ENCODE results near the gene RBM10. TPM values are rescaled to one million over a fixed set of nuclear protein-coding genes. Genes with fewer than 3 reads are reported as not detected.
"Not testable (repeated sequence)": the region's sequence is repeated elsewhere in the genome, so short reads cannot be mapped to it uniquely, and the experiment has no call there.

RBM10 gene
- total RNA-seq, 1 experiment from 2014 or later, result 69.5 TPM

- ChIA-PET CTCF (no interaction called here), POLR2A (interaction anchor here (1.2 kb wide), 1 partner anchor 14 kb away, joined by 4 read pairs; no protein-coding TSS in a partner anchor)
- no TSS peak for BruUV-seq (replicated peaks)
- Mint-ChIP-seq H3K9me3 (ENCODE audit: unreplicated experiment) (no peaks in the 10 kb centered on the region), H3K36me3 (ENCODE audit: insufficient read depth, unreplicated experiment) (no peaks in the 10 kb centered on the region), H3K27ac (ENCODE audit: low read depth, unreplicated experiment) (no peak overlapping the region), H3K27me3 (ENCODE audit: insufficient read depth, unreplicated experiment) (peaks cover 57% of the 10 kb centered on the region), H3K4me3 (ENCODE audit: unreplicated experiment) (no peak overlapping the region), H3K4me1 (ENCODE audit: insufficient read depth, unreplicated experiment) (no peaks in the 10 kb centered on the region)
- TF ChIP-seq, protein P1, sequence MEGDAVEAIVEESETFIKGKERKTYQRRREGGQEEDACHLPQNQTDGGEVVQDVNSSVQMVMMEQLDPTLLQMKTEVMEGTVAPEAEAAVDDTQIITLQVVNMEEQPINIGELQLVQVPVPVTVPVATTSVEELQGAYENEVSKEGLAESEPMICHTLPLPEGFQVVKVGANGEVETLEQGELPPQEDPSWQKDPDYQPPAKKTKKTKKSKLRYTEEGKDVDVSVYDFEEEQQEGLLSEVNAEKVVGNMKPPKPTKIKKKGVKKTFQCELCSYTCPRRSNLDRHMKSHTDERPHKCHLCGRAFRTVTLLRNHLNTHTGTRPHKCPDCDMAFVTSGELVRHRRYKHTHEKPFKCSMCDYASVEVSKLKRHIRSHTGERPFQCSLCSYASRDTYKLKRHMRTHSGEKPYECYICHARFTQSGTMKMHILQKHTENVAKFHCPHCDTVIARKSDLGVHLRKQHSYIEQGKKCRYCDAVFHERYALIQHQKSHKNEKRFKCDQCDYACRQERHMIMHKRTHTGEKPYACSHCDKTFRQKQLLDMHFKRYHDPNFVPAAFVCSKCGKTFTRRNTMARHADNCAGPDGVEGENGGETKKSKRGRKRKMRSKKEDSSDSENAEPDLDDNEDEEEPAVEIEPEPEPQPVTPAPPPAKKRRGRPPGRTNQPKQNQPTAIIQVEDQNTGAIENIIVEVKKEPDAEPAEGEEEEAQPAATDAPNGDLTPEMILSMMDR (IDR thresholded peaks at IDR 0.05; ENCODE audit: unreplicated experiment), result no peak
- DNase-seq (ENCODE audit: unreplicated experiment), result no peak
- intact Hi-C loops (cut with micrococcal nuclease), result no loop called here
These were observed 43.8 kb upstream of the RBM10 start for GRCh38 chrX:47101206-47101605.

DNA sequence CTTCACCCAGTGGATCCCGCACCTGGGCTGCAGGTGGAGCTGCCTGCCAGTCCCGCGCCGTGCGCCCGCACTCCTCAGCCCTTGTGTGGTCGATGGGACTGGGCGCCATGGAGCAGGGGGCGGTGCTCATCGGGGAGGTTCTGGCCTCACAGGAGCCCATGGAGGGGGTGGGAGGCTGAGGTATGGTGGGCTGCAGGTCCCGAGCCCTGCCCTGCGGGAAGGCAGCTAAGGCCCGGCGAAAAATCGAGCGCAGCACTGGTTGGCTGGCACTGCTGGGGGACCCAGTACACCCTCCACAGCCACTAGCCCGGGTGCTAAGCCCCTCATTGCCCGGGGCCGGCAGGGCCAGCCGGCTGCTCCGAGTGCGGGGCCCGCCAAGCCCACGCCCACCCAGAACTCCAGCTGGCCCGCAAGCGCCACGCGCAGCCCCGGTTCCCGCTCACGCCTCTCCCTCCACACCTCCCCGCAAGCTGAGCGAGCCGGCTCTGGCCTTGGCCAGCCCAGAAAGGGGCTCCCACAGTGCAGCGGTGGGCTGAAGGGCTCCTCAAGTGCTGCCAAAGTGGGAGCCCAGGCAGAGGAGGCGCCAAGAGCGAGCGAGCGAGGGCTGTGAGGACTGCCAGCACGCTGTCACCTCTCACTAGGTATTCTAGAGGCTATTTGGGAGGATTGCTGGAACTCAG, 33.9 kb upstream of the RBM10 start:
- intact Hi-C loops (cut with micrococcal nuclease); H3K36me3 Mint-ChIP-seq (ENCODE audit: insufficient read depth, unreplicated experiment); BruUV-seq (replicated peaks); DNase-seq (ENCODE audit: unreplicated experiment); H3K4me3 Mint-ChIP-seq (ENCODE audit: unreplicated experiment); H3K27ac Mint-ChIP-seq (ENCODE audit: low read depth, unreplicated experiment); H3K9me3 Mint-ChIP-seq (ENCODE audit: unreplicated experiment); H3K4me1 Mint-ChIP-seq (ENCODE audit: insufficient read depth, unreplicated experiment): not testable (repeated sequence)
- ChIA-PET POLR2A (interaction anchor here (1.0 kb wide), 1 partner anchor 18 kb away, joined by 3 read pairs; no protein-coding TSS in a partner anchor), CTCF (interaction anchor here (1.2 kb wide), 1 partner anchor 18 kb away, joined by 3 read pairs; no protein-coding TSS in a partner anchor)
- peaks cover 30% of the 10 kb centered on the region for H3K27me3 Mint-ChIP-seq (ENCODE audit: insufficient read depth, unreplicated experiment)

- H3K27me3 Mint-ChIP-seq (ENCODE audit: insufficient read depth, unreplicated experiment), result peaks cover 40% of the 10 kb centered on the region
- H3K27ac Mint-ChIP-seq (ENCODE audit: low read depth, unreplicated experiment), result no peak overlapping the region
- H3K4me3 Mint-ChIP-seq (ENCODE audit: unreplicated experiment), result no peak overlapping the region
- TF ChIP-seq, protein P1 (IDR thresholded peaks at IDR 0.05; ENCODE audit: unreplicated experiment), result no peak
- POLR2A ChIA-PET, result interaction anchor here (0.8 kb wide), 2 partner anchors 23 to 1951 kb away, joined by 3 read pairs; no protein-coding TSS in a partner anchor
- no peaks in the 10 kb centered on the region for H3K36me3 Mint-ChIP-seq (ENCODE audit: insufficient read depth, unreplicated experiment)
- no TSS peak for BruUV-seq (replicated peaks)
- no peaks in the 10 kb centered on the region for H3K9me3 Mint-ChIP-seq (ENCODE audit: unreplicated experiment)
- intact Hi-C loops (cut with micrococcal nuclease), result no loop called here
- no peak for DNase-seq (ENCODE audit: unreplicated experiment)
- CTCF ChIA-PET, result interaction anchor here (0.6 to 1.2 kb wide), 4 partner anchors 19 to 297 kb away, joined by 3 to 4 read pairs (median 3); no protein-coding TSS in a partner anchor
- H3K4me1 Mint-ChIP-seq (ENCODE audit: insufficient read depth, unreplicated experiment), result no peaks in the 10 kb centered on the region
These were observed 32.6 kb upstream of the RBM10 start for GRCh38 chrX:47112316-47112954.

DNA sequence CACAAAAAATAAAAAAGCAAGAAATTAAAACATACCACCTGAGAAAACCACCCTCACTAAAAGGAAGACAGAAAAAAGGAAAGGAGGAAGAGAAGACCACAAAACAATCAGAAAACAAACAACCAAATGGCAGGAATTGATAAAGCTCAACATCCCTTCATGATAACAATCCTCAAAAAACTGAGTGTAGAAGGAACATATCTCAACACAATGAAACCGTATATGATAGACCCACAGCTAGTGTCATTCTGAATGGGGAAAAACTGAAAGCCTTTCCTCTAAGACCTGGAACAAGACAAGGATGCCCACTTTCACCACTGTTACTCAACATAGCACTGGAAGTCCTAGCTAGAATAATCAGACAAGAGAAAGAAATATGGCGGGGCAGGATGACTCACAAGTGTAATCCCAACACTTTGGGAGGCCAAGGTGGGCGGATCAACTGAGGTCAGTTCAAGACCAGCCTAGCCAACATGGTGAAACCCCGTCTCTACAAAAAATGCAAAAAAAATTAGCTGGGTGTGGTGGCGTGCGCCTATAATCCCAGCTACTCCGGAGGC, 28.4 kb upstream of the RBM10 start:
- DNase-seq (ENCODE audit: unreplicated experiment); H3K4me3 Mint-ChIP-seq (ENCODE audit: unreplicated experiment); H3K36me3 Mint-ChIP-seq (ENCODE audit: insufficient read depth, unreplicated experiment); H3K9me3 Mint-ChIP-seq (ENCODE audit: unreplicated experiment); intact Hi-C loops (cut with micrococcal nuclease); H3K27ac Mint-ChIP-seq (ENCODE audit: low read depth, unreplicated experiment); H3K4me1 Mint-ChIP-seq (ENCODE audit: insufficient read depth, unreplicated experiment); BruUV-seq (replicated peaks): not testable (repeated sequence)
- peaks cover 50% of the 10 kb centered on the region for H3K27me3 Mint-ChIP-seq (ENCODE audit: insufficient read depth, unreplicated experiment)
- ChIA-PET POLR2A (interaction anchor here (0.6 to 1.0 kb wide), 3 partner anchors 12 to 560 kb away, joined by 3 to 4 read pairs (median 3); no protein-coding TSS in a partner anchor), CTCF (interaction anchor here (1.1 kb wide), 1 partner anchor 89 kb away, joined by 4 read pairs; no protein-coding TSS in a partner anchor)

- H3K4me3 Mint-ChIP-seq (ENCODE audit: unreplicated experiment); H3K9me3 Mint-ChIP-seq (ENCODE audit: unreplicated experiment); intact Hi-C loops (cut with micrococcal nuclease); DNase-seq (ENCODE audit: unreplicated experiment); H3K27ac Mint-ChIP-seq (ENCODE audit: low read depth, unreplicated experiment); H3K36me3 Mint-ChIP-seq (ENCODE audit: insufficient read depth, unreplicated experiment); H3K4me1 Mint-ChIP-seq (ENCODE audit: insufficient read depth, unreplicated experiment); BruUV-seq (replicated peaks); POLR2A ChIA-PET; CTCF ChIA-PET: not testable (repeated sequence)
- peaks cover 53% of the 10 kb centered on the region for H3K27me3 Mint-ChIP-seq (ENCODE audit: insufficient read depth, unreplicated experiment)
These were observed 20.6 kb upstream of the RBM10 start for GRCh38 chrX:47124466-47124865.

Data from MCF 10A (cell line).